Panc1 (cell line): Measurements from ENCODE around the gene PLPP4. TPM values are rescaled to one million over a fixed set of nuclear protein-coding genes. Genes with fewer than 3 reads are reported as not detected.

Experiments
- ATAC-seq: fragments of 200-7000 bp; cut with Tn5 transposase; 2 replicates; pipeline ENCODE4 v1.9.1; 2020; ENCODE audit warnings: mild to moderate bottlenecking, moderate library complexity
- BruUV-seq: library from RNA; stranded (reverse); fragments of 400-500 nt; replicated peaks from 2 replicates; lab custom pipeline; 2021; lab: Mats Ljungman, UMichigan
- CTCF ChIA-PET: fragments of 300-600 bp; sonication (Branson Sonifier 250); formaldehyde crosslinking; loops from one replicate; lab custom pipeline; 2022; ENCODE audit warnings: antibody characterized with exemption; lab: Charles Lee
- POLR2A ChIA-PET: fragments of 300-600 bp; sonication (Branson Sonifier 250); formaldehyde crosslinking; loops from one replicate; lab custom pipeline; 2022; ENCODE audit warnings: antibody characterized with exemption; lab: Charles Lee
- DNase-seq: peaks from one replicate; pipeline ENCODE4 v3.0.0-alpha.2; 2010; ENCODE audit warnings: low read depth, low spot score
- H3K27ac ChIP-seq: 2 replicates; pipeline ENCODE4 v1.5.1; 2011; ENCODE audit warnings: mild to moderate bottlenecking, low read length, inconsistent platforms
- H3K27me3 ChIP-seq: fragments of 200-500 bp; sonication (Bioruptor generic); 2 replicates; pipeline ENCODE4 v1.6.0; 2014; ENCODE audit warnings: low read length, inconsistent platforms; ENCODE audit not compliant: control insufficient read depth, insufficient read depth
- H3K36me3 ChIP-seq: fragments of 200-500 bp; sonication (Bioruptor generic); 2 replicates; pipeline ENCODE4 v1.5.1; 2014; ENCODE audit warnings: inconsistent platforms, mild to moderate bottlenecking, low read length, moderate library complexity; ENCODE audit not compliant: control insufficient read depth, insufficient read depth
- H3K4me1 ChIP-seq: 2 replicates; pipeline ENCODE4 v1.5.1; 2011; ENCODE audit warnings: inconsistent platforms, mild to moderate bottlenecking, low read length, moderate library complexity; ENCODE audit not compliant: control insufficient read depth, insufficient read depth
- H3K4me3 ChIP-seq, 2 experiments: 2 replicates each; pipeline ENCODE4 v1.5.1; 2011 to 2012; ENCODE audit warnings: low read depth in 2 of 2, low read length in 2 of 2, mild to moderate bottlenecking in 2 of 2, inconsistent platforms in 1 of 2, moderate library complexity in 1 of 2
- H3K9me3 ChIP-seq: fragments of 200-500 bp; sonication (Bioruptor generic); 2 replicates; pipeline ENCODE4 v1.5.1; 2014; ENCODE audit warnings: low read depth, mild to moderate bottlenecking, inconsistent platforms, low read length, moderate library complexity; ENCODE audit not compliant: control insufficient read depth, insufficient read depth
- POLR2AphosphoS5 ChIP-seq: IDR thresholded peaks from 2 replicates; pipeline ENCODE4 v1.6.1; 2012; ENCODE audit warnings: mild to moderate bottlenecking, low read depth, low read length, moderate library complexity
- SIN3A ChIP-seq: IDR thresholded peaks from 2 replicates; pipeline ENCODE4 v1.6.1; 2012; ENCODE audit warnings: low read depth, mild to moderate bottlenecking, low read length, moderate library complexity, borderline replicate concordance; ENCODE audit not compliant: insufficient read depth
- TCF7L2 ChIP-seq: IDR thresholded peaks from 2 replicates; pipeline ENCODE4 v1.6.1; 2011; ENCODE audit warnings: mild to moderate bottlenecking, low read depth, low read length, inconsistent platforms
- in situ Hi-C: cut with HindIII; loops from 2 replicates; pipeline ENCODE4 v1.10.0; 2016; ENCODE audit warnings: low sequenced_read_pairs, low pct_unique_long_range_greater_than_20kb
- intact Hi-C: fragments of 100-400 bp; cut with micrococcal nuclease; formaldehyde crosslinking; loops from one replicate; pipeline ENCODE4 v1.10.0; 2022; ENCODE audit not compliant: unreplicated experiment
- total RNA-seq: library from RNA; stranded (reverse); gene quantifications from one replicate; pipeline ENCODE4 v1.2.1, GENCODE V29; 2021; ENCODE audit not compliant: unreplicated experiment
- TF ChIP-seq, protein P1 (sequence below), 2 experiments: IDR thresholded peaks; 2 replicates each; pipeline ENCODE4 v1.6.1; 2011 to 2012; ENCODE audit warnings: low read depth in 2 of 2, control low read depth in 1 of 2, low read length in 1 of 2, mild to moderate bottlenecking in 1 of 2, moderate library complexity in 1 of 2; ENCODE audit not compliant: insufficient read depth in 1 of 2
- TF ChIP-seq, protein P2 (sequence below): fragments of 450-650 bp; IDR thresholded peaks from 2 replicates; pipeline ENCODE4 v1.5.1; 2017; ENCODE audit warnings: mild to moderate bottlenecking

Gene PLPP4
- total RNA-seq, 1 experiment from 2014 or later, result 0.18 TPM

DNA sequence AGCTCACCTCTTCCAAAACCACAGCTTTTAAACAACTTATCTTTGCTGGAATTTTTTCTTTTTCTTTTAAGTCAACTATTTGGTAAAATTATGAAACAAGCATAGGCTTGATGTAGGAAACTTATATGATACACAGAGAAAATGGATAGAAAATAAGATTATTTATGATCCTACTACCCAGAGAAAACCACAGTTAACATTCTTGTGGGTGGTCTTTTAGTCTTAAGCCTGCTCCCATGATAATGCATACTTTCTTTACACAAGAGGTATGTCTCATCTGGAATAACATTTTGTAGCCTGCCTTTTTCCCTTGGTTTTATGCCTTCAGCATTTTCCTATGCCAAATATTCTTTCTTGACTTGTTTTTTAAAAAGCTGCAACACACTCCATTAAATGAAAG, 21.4 kb downstream of the PLPP4 start:
- TF ChIP-seq POLR2AphosphoS5, result no peak
- no peak for TF ChIP-seq SIN3A
- TF ChIP-seq, protein P1, sequence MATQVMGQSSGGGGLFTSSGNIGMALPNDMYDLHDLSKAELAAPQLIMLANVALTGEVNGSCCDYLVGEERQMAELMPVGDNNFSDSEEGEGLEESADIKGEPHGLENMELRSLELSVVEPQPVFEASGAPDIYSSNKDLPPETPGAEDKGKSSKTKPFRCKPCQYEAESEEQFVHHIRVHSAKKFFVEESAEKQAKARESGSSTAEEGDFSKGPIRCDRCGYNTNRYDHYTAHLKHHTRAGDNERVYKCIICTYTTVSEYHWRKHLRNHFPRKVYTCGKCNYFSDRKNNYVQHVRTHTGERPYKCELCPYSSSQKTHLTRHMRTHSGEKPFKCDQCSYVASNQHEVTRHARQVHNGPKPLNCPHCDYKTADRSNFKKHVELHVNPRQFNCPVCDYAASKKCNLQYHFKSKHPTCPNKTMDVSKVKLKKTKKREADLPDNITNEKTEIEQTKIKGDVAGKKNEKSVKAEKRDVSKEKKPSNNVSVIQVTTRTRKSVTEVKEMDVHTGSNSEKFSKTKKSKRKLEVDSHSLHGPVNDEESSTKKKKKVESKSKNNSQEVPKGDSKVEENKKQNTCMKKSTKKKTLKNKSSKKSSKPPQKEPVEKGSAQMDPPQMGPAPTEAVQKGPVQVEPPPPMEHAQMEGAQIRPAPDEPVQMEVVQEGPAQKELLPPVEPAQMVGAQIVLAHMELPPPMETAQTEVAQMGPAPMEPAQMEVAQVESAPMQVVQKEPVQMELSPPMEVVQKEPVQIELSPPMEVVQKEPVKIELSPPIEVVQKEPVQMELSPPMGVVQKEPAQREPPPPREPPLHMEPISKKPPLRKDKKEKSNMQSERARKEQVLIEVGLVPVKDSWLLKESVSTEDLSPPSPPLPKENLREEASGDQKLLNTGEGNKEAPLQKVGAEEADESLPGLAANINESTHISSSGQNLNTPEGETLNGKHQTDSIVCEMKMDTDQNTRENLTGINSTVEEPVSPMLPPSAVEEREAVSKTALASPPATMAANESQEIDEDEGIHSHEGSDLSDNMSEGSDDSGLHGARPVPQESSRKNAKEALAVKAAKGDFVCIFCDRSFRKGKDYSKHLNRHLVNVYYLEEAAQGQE (IDR thresholded peaks at IDR 0.05; ENCODE audit: insufficient read depth in 1 of 2, low read depth in 2 of 2, low read length in 1 of 2), result no peak
- no peak for TF ChIP-seq TCF7L2
- TF ChIP-seq, protein P2, sequence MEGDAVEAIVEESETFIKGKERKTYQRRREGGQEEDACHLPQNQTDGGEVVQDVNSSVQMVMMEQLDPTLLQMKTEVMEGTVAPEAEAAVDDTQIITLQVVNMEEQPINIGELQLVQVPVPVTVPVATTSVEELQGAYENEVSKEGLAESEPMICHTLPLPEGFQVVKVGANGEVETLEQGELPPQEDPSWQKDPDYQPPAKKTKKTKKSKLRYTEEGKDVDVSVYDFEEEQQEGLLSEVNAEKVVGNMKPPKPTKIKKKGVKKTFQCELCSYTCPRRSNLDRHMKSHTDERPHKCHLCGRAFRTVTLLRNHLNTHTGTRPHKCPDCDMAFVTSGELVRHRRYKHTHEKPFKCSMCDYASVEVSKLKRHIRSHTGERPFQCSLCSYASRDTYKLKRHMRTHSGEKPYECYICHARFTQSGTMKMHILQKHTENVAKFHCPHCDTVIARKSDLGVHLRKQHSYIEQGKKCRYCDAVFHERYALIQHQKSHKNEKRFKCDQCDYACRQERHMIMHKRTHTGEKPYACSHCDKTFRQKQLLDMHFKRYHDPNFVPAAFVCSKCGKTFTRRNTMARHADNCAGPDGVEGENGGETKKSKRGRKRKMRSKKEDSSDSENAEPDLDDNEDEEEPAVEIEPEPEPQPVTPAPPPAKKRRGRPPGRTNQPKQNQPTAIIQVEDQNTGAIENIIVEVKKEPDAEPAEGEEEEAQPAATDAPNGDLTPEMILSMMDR, result no peak
- POLR2A ChIA-PET, result no interaction called here
- no TSS peak for BruUV-seq
- intact Hi-C loops (no loop called here), in situ Hi-C loops (no loop called here)
- no peaks in the 10 kb centered on the region for H3K9me3 ChIP-seq
- H3K27me3 ChIP-seq, result no peaks in the 10 kb centered on the region
- H3K27ac ChIP-seq, result no peak overlapping the region
- ATAC-seq, result no peak
- H3K36me3 ChIP-seq, result no peaks in the 10 kb centered on the region
- H3K4me1 ChIP-seq, result no peaks in the 10 kb centered on the region
- H3K4me3 ChIP-seq, result no peak overlapping the region
- CTCF ChIA-PET, result no interaction called here
- no peak for DNase-seq

DNA sequence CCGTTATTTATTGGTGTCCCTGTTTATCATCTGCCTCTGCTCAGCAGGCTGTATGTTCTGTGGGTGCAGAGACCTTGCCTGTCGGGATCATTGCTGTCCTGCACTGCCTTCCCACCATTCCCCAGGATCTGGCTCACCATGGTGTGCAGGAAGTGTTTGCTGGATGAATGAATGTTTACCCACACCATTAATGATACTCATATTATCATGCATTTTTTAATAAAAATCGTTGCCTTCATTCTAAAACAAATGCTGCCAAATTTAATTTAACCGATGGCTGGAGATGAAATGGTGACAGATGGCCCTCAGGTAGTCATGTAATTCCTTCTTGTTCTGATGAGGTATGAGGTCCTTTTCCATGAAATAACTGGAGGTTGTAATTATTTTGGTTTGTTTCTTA, 22.5 kb downstream of the PLPP4 start:
- ATAC-seq (no peak), DNase-seq (no peak)
- Histone ChIP-seq H3K9me3 (no peaks in the 10 kb centered on the region), H3K4me3 (no peak overlapping the region), H3K4me1 (no peaks in the 10 kb centered on the region), H3K27ac (no peak overlapping the region), H3K36me3 (no peaks in the 10 kb centered on the region), H3K27me3 (no peaks in the 10 kb centered on the region)
- no peak for TF ChIP-seq TCF7L2
- no peak for TF ChIP-seq SIN3A
- TF ChIP-seq, protein P1 (IDR thresholded peaks at IDR 0.05; ENCODE audit: insufficient read depth in 1 of 2, low read depth in 2 of 2, low read length in 1 of 2), result no peak
- TF ChIP-seq, protein P2, result no peak
- TF ChIP-seq POLR2AphosphoS5, result no peak
- CTCF ChIA-PET, result interaction anchor here (0.6 kb wide), 1 partner anchor 133 kb away, joined by 4 read pairs; no protein-coding TSS in a partner anchor
- intact Hi-C loops, result no loop called here
- in situ Hi-C loops, result no loop called here
- POLR2A ChIA-PET, result no interaction called here
- BruUV-seq, result no TSS peak
